IPS DF 6.9 (cell line): ENCODE measurements around the gene INTS12.

Experiments
- DNase-seq: peaks from one replicate; pipeline ENCODE4 v3.0.0-alpha.2; 2013; ENCODE audit warnings: low read depth, low spot score
- H3K27ac ChIP-seq: one replicate; pipeline ENCODE4 v1.5.1; 2013; ENCODE audit warnings: low read length, control low read depth
- H3K27me3 ChIP-seq: 2 replicates; pipeline ENCODE4 v1.6.1; 2013; ENCODE audit warnings: mild to moderate bottlenecking, low read length; ENCODE audit not compliant: control insufficient read depth, insufficient read depth
- H3K36me3 ChIP-seq: 2 replicates; pipeline ENCODE4 v1.6.1; 2013; ENCODE audit warnings: low read length; ENCODE audit not compliant: control insufficient read depth, insufficient read depth
- H3K4me1 ChIP-seq: 2 replicates; pipeline ENCODE4 v1.6.1; 2013; ENCODE audit warnings: low read length; ENCODE audit not compliant: control insufficient read depth, insufficient read depth
- H3K4me3 ChIP-seq: 2 replicates; pipeline ENCODE4 v1.5.1; 2013; ENCODE audit warnings: mild to moderate bottlenecking, low read length
- H3K9me3 ChIP-seq: 2 replicates; pipeline ENCODE4 v1.6.1; 2013; ENCODE audit warnings: low read length, inconsistent platforms; ENCODE audit not compliant: control insufficient read depth, insufficient read depth
- WGBS: extraction: QIAGEN DNeasy Blood & Tissue Kit; methylation state at CpG from one replicate; pipeline ENCODE4 v1.1.7; 2013; ENCODE audit warnings: mixed read lengths, missing lambda C conversion rate; ENCODE audit not compliant: insufficient read length, insufficient coverage; 5-methylcytosine and 5-hydroxymethylcytosine counted together

INTS12 gene

DNA sequence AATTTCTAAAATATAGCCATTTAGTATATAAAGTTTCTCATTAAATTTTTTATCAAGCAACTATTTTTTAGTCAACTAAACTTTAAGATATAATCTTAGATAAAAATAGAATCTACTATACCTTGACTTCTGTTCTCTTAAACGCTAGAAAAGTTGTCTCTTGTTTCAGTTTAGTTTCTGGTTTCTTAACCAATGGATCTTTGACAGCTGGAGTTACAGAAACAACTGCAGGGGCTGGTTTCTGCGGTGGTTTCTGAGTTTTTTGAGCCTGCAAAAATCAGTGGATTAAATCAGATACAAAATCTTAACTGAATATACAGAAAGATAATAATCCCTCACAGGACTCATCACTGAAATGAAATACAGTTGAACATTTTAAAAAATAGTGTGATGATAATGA, 21.9 kb downstream of the INTS12 start:
- DNase-seq: no peak
- Histone ChIP-seq H3K36me3 (no peaks in the 10 kb centered on the region), H3K4me1 (no peaks in the 10 kb centered on the region), H3K27me3 (no peaks in the 10 kb centered on the region), H3K27ac (no peak overlapping the region), H3K9me3 (no peaks in the 10 kb centered on the region), H3K4me3 (no peak overlapping the region)
- WGBS: no CpG with 5 or more reads among the region's 2 CpGs

GRCh38 chr4:105683038-105683437, 25.5 kb downstream of the INTS12 start:
- WGBS: no CpG with 5 or more reads among the region's 4 CpGs
- Histone ChIP-seq H3K27me3 (no peaks in the 10 kb centered on the region), H3K4me3 (no peak overlapping the region), H3K36me3 (no peaks in the 10 kb centered on the region), H3K4me1 (no peaks in the 10 kb centered on the region), H3K9me3 (no peaks in the 10 kb centered on the region), H3K27ac (no peak overlapping the region)
- DNase-seq: no peak

DNA sequence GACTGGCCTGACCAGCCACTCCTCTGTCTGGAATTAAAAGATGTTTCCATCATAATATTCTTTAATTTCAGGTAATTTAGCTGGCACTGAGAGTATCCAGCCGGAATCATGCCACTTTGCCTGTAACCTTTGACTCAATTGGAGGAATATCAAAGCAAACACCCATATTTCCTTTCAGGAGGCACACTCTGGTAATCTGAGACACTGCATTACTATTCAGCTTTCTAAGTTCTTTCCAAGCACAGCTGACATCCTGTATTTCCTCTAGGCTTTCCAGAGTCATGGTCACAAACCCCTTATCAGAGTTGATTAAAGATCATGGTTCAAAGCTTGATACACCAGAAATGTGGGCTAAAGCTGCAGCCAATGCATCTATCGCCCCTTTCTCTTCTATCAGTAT, 29.3 kb downstream of the INTS12 start:
- no peaks in the 10 kb centered on the region for H3K27me3 ChIP-seq
- H3K27ac ChIP-seq: no peak overlapping the region
- no peak overlapping the region for H3K4me3 ChIP-seq
- no CpG with 5 or more reads among the region's 2 CpGs for WGBS
- no peaks in the 10 kb centered on the region for H3K4me1 ChIP-seq
- DNase-seq: no peak
- no peaks in the 10 kb centered on the region for H3K36me3 ChIP-seq
- H3K9me3 ChIP-seq: no peaks in the 10 kb centered on the region

- no peak overlapping the region for H3K27ac ChIP-seq
- no peaks in the 10 kb centered on the region for H3K36me3 ChIP-seq
- no peak overlapping the region for H3K4me3 ChIP-seq
- no CpG with 5 or more reads among the region's 2 CpGs for WGBS
- no peaks in the 10 kb centered on the region for H3K9me3 ChIP-seq
- no peaks in the 10 kb centered on the region for H3K4me1 ChIP-seq
- H3K27me3 ChIP-seq: no peaks in the 10 kb centered on the region
- no peak for DNase-seq
Measured at GRCh38 chr4:105677709-105678108, 30.8 kb downstream of the INTS12 start.

DNA sequence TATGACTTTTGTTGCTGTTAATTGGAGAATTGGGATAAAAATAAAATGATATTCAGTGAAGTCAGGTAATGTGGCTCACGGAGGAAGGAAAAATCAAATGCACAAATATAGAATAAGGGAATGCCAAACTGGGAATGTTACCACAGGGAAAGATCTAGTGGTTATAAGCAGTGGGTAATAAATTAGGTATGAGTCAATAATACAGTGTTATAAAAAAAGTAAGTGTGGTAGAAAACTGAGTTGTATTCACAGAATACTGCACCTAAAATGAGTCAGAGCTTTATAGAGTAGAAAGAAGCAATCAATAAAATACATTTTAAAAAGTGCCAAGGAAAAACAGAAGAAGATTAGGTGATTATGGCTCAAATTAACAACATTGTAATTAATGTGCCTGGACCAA, 34.5 kb downstream of the INTS12 start:
- no CpG with 5 or more reads among the region's 1 CpG for WGBS
- H3K4me1 ChIP-seq: no peaks in the 10 kb centered on the region
- H3K4me3 ChIP-seq: no peak overlapping the region
- no peak overlapping the region for H3K27ac ChIP-seq
- H3K9me3 ChIP-seq: no peaks in the 10 kb centered on the region
- no peaks in the 10 kb centered on the region for H3K36me3 ChIP-seq
- H3K27me3 ChIP-seq: no peaks in the 10 kb centered on the region
- no peak for DNase-seq

DNA sequence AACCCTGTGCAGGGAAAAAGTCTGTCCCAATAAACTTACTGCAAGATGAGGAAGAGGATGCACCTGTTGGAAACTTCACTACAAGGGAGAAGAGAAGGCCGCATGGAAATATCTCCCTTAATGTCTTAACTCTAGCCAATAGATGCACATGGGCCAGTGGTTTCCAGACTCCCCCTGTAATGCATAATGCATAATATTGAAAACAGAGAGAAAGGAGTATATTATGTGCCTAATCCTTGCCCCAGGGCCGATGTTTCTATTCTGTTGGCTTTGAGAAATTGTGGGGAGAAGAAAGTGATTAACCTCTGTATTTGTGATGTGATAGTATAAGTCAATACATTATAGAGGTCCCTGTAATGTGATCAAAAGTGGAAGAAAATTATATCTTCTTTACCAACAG, 37.2 kb downstream of the INTS12 start:
- H3K27me3 ChIP-seq: no peaks in the 10 kb centered on the region
- H3K4me3 ChIP-seq: no peak overlapping the region
- no peaks in the 10 kb centered on the region for H3K4me1 ChIP-seq
- no CpG with 5 or more reads among the region's 2 CpGs for WGBS
- H3K27ac ChIP-seq: no peak overlapping the region
- no peaks in the 10 kb centered on the region for H3K36me3 ChIP-seq
- no peaks in the 10 kb centered on the region for H3K9me3 ChIP-seq
- no peak for DNase-seq

DNA sequence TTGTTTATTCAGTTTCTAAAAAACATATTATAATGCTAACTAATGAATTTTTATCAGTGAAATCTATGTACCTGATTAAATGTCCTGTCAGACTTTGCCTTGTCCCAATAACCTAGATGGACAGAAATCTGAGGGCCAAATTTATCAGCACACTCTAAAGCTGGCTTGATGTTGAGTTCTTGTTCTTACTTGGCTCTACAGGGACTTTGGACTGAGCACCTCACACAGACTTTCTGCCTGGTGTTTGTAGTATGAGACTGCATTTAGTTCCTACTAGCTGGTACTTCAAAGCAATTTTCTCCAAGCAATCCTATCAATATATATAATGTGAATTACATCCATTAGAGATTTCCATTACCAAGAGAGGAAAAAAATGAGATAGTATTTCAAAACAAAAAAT, 37.8 kb downstream of the INTS12 start:
- Histone ChIP-seq H3K9me3 (no peaks in the 10 kb centered on the region), H3K36me3 (no peaks in the 10 kb centered on the region), H3K27ac (no peak overlapping the region), H3K4me1 (no peaks in the 10 kb centered on the region), H3K4me3 (no peak overlapping the region), H3K27me3 (no peaks in the 10 kb centered on the region)
- DNase-seq: no peak

GRCh38 chr4:105666693-105667092, 41.8 kb downstream of the INTS12 start:
- WGBS: no CpG with 5 or more reads among the region's 5 CpGs
- Histone ChIP-seq H3K9me3 (no peaks in the 10 kb centered on the region), H3K4me3 (no peak overlapping the region), H3K36me3 (no peaks in the 10 kb centered on the region), H3K27me3 (no peaks in the 10 kb centered on the region), H3K27ac (no peak overlapping the region), H3K4me1 (no peaks in the 10 kb centered on the region)
- no peak for DNase-seq

GRCh38 chr4:105662935-105663675, 45.4 kb downstream of the INTS12 start:
- no CpG with 5 or more reads among the region's 2 CpGs for WGBS
- Histone ChIP-seq H3K9me3 (no peaks in the 10 kb centered on the region), H3K4me3 (no peak overlapping the region), H3K4me1 (peaks cover 1% of the 10 kb centered on the region; the same call in 1 of the 2 replicates), H3K27ac (no peak overlapping the region), H3K36me3 (no peaks in the 10 kb centered on the region), H3K27me3 (no peaks in the 10 kb centered on the region)
- DNase-seq: no peak

- Histone ChIP-seq H3K4me1 (peaks cover 1% of the 10 kb centered on the region; the same call in 1 of the 2 replicates), H3K27ac (no peak overlapping the region), H3K9me3 (no peaks in the 10 kb centered on the region), H3K36me3 (no peaks in the 10 kb centered on the region), H3K4me3 (no peak overlapping the region), H3K27me3 (no peaks in the 10 kb centered on the region)
- DNase-seq: no peak
- WGBS: no CpG with 5 or more reads among the region's 3 CpGs
Measured at GRCh38 chr4:105661028-105661427, 47.5 kb downstream of the INTS12 start.

DNA sequence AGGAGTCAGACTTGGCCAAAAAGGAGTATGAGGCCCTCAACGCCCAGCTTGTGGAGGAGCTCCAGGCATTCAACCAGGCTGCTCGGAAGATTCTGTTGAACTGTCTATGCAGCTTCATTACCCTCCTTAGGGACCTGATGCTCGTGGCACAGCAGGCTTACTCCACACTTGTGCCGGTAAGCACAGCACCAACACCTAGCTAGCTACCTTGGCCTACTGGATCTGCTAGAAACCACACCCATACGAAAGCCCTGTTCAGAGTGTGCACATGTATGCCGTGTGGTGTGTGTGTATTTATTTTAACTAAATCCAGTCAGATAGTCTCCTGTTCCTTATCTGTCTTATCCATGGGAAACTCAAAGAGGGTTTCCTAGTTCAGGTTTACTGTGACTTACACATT, 49.3 kb downstream of the INTS12 start:
- H3K36me3 ChIP-seq: no peaks in the 10 kb centered on the region
- no peak overlapping the region for H3K27ac ChIP-seq
- H3K9me3 ChIP-seq: no peaks in the 10 kb centered on the region
- no peaks in the 10 kb centered on the region for H3K27me3 ChIP-seq
- no peak for DNase-seq
- no CpG with 5 or more reads among the region's 6 CpGs for WGBS
- H3K4me1 ChIP-seq: peaks cover 1% of the 10 kb centered on the region; the same call in 1 of the 2 replicates
- H3K4me3 ChIP-seq: no peak overlapping the region
